Stimulated activated CD4-positive, alpha-beta T cell treated with anti-CD3 and anti-CD28 coated beads, Interleukin-15, amount 100 ng/mL, for 1 hour (primary cell): ENCODE data around the gene GDPD1.
"Not testable (repeated sequence)": the region's sequence is repeated elsewhere in the genome, so short reads cannot be mapped to it uniquely, and the experiment has no call there.

Experiments used
- DNase-seq, 2 donors: peaks; one replicate each; pipeline ENCODE4 v3.0.0-alpha.2; 2020; ENCODE audit warnings: low read depth in 1 of 2, low spot score in 1 of 2

The GDPD1 gene

DNA sequence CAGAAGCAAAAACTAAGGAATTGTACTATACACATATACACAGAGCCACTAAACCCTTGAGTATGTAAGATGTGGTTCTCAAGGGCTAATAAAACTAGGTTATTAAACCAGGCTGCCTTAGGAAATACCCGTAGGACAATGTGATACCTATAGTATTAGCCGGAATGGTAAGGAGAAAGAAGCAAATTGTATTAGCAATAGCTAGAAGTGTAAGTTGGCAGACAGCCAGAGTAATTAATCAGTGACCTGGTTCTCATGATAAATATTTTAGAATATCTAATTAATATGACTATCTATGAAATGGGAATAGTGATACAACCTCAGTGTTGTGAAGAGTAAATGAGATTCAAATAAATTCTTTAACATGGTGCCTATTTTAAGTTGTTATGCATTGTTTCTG is 18.6 kb downstream of the GDPD1 start:
- DNase-seq, result no peak

DNA sequence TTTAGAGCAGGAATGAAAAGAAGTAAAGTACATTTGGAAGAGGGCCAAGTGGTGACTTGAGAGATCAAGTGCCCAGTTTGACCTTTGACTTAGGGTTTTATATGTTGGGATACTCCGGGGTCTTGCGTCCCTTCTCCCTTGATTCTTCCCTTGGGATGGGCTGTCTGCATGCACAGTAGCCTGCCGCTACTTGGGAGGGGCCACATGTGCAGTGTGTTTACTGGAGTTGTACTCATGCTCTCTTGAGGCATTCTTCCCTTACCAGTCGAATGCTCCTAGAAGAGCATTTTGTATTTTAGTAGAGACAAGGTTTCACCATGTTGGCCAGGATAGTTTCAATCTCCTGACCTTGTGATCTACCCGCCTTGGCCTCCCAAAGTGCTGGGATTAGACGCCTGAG is 23.8 kb downstream of the GDPD1 start:
- DNase-seq, result no peak

DNA sequence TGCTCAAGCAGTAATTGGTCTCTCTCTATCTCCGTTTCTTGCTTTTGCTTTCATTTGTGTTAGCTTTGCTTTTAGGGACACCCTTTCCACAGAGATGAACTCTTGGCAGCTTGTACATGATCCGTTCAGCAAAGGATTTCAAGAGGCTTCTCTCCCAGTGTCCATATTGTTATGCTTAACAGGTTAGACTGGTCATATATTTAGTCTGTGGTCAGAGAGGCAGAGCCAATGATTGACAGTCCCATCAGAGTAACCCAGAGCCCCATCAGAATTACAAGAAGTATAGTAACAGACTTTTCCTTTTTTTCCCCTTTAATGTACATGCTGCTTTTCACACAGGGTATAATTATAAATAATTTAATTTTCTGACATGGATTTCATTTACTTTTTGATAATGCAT is 34.4 kb downstream of the GDPD1 start:
- no peak for DNase-seq

DNA sequence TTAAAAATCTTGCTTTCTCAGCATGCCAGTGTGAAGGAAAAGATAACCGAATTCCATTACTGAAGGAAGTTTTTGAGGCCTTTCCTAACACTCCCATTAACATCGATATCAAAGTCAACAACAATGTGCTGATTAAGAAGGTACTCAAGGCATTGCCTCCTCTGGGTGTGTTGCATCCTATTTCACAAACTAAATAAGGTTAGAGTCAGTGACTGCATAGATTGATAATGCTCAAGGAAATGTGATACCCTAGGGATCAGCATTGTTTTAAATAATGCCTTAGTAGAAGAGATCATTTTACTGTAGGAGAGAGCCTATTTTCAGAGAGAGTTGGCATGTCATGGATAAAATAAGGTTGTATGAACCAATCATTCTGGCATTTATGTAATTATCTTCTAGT is 36.8 kb downstream of the GDPD1 start:
- no peak for DNase-seq

GRCh38 chr17:59260722-59261121 is 40.4 kb downstream of the GDPD1 start:
- no peak for DNase-seq

DNA sequence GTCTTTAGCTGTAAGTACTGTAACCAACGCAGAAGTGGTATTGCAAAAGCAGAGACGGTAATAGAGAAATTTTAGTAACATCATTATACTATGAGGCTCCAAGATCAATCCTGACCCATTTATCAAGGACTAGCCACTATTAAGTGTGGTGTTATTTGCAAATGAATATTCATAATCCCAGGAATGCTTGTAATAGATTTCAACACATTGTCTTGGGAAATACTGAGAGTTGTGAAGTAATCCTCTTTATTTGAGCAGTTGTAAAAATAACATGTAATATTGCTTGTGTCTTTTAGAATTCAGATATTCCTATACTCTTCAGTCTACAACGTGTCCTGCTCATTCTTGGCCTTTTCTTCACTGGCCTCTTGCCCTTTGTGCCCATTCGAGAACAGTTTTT is 46.4 kb downstream of the GDPD1 start:
- no peak for DNase-seq

GRCh38 chr17:59267776-59268175 is 47.5 kb downstream of the GDPD1 start:
- no peak for DNase-seq

- no peak for DNase-seq
Observed at GRCh38 chr17:59275618-59276017, 55.3 kb downstream of the GDPD1 start.

GRCh38 chr17:59277031-59277430 is 56.7 kb downstream of the GDPD1 start:
- no peak for DNase-seq

GRCh38 chr17:59278406-59278805 is 58.1 kb downstream of the GDPD1 start:
- DNase-seq, result no peak

GRCh38 chr17:59284317-59284716 is 64.0 kb downstream of the GDPD1 start:
- DNase-seq, result no peak

DNA sequence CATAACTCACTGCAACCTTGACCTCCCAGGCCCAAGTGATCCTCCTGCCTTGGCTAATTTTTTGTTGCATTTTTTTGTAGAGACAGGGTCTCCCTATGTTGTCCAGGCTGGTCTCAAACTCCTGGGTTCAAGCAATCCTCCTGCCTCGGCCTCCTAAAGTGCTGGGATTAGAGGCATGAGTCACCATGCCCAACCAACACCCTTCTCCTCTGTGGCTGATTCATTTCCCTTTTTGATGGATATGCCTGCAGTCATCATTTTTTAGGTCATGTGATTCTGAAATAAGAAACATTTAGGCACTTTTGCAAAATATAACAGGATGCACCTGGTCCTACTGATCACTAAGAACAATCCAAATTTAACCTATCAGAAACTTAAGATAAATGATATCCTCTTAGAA is 67.1 kb downstream of the GDPD1 start:
- no peak for DNase-seq

DNA sequence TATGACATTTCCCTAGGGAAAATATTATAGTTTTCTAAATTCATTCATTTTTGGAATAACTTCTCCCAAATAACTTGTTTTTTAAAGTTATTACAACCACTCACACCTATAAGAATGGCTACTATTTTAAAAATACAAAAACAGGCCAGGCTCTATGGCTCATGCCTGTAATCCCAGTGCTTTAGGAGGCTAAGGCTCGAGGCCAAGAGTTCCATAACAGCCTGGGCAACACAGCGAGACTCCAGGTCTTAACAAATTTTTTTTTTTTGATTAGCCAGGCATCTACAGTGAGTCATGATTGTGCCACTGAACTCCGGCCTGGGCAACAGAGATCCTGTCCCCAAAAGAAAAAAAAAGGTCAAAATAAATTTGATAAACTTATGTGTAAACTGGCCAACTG is 67.6 kb downstream of the GDPD1 start:
- no peak for DNase-seq

GRCh38 chr17:59289981-59290301 is 69.6 kb downstream of the GDPD1 start:
- no peak for DNase-seq

DNA sequence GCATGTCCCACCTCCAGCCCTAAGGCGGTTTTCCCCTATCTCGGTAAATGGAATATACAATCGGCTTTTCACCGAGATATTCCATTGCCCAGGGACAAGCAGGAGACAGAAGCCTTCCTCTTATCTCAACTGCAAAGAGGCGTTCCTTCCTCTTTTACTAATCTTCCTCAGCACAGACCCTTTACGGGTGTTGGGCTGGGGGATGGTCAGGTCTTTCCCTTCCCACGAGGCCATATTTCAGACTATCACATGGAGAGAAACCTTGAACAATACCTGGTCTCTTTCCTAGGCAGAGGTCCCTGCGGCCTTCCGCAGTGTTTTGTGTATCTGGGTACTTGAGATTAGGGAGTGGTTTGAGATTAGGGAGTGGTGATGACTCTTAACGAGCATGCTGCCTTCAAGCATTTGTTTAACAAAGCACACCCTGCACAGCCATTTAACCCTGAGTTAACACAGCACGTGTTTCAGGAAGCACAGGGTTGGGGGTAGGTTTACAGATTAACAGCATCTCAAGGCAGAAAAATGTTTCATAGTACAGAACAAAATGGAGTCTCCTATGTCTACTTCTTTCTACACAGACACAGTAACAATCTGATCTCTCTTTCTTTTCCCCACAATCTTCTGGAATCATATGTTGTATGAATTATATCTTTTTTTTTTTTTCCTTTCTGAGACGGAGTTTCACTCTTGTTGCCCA is 70.1 kb downstream of the GDPD1 start:
- not testable (repeated sequence) for DNase-seq

DNA sequence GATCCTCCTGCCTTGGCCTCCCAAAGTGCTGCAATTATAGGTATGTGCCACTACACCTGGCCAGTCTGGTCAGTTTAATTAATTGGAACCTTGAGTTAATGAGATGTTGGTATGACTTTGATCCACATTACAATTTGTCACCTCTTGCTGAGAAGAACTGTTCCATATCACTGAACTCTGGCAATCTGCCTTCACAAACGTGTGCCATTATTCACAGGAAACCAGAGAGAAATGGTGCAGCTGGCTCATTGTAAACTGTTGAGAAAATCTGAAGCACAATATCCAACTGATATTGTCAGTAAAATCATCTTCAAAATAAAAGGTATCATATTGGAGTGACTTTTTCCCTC is 71.8 kb downstream of the GDPD1 start:
- DNase-seq, result no peak

DNA sequence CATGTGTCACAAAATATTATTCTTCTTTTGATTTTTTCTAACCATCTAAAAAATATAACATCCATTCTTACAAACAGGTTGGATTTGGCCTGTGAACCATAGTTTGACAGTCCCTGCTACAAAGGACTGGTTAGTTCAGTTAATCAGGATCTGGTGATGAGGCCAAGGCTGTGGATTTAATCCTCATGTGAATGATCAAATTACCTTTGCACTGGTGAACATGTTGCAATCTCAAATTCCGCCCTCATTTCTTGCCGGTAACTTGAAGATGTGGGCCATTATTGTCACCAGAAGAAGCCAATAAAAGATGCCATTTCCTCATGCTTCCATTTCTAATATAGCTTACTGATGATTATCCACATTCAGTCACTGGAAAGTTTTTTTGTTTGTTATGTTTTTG is 75.9 kb downstream of the GDPD1 start:
- no peak for DNase-seq

DNA sequence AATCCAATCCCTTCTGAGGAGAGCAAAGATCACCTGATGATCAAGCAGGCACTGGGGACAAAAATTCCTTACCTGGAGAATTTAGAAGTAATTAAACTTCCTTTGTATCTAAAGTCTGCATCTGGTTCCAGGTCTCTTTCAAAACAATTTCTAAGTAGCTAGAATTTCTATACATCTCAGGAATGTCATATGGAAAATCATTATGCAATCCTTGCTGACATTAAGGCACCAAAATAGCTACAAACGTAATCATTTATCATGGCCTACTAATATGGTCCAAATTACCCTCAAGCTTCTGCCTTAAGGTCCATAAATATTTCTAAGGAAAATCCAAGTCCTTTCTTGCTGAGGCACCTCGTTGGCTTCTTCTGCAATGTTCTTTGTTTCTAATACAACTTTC is 78.2 kb downstream of the GDPD1 start:
- no peak for DNase-seq

- no peak for DNase-seq
Observed at GRCh38 chr17:59299400-59300092, 79.2 kb downstream of the GDPD1 start.

GRCh38 chr17:59300941-59301340 is 80.6 kb downstream of the GDPD1 start:
- no peak for DNase-seq

GRCh38 chr17:59304811-59305210 is 84.5 kb downstream of the GDPD1 start:
- no peak for DNase-seq

- no peak for DNase-seq
Observed at GRCh38 chr17:59310263-59310920, 90.1 kb downstream of the GDPD1 start.

- DNase-seq, result no peak
Observed at GRCh38 chr17:59311051-59311468, 90.7 kb downstream of the GDPD1 start.
